ENCODE data around the gene ZNF236.
A peak's percentile ranks its signal among the peaks of the same experiment; 100 is the strongest.

Gene ZNF236

DNA sequence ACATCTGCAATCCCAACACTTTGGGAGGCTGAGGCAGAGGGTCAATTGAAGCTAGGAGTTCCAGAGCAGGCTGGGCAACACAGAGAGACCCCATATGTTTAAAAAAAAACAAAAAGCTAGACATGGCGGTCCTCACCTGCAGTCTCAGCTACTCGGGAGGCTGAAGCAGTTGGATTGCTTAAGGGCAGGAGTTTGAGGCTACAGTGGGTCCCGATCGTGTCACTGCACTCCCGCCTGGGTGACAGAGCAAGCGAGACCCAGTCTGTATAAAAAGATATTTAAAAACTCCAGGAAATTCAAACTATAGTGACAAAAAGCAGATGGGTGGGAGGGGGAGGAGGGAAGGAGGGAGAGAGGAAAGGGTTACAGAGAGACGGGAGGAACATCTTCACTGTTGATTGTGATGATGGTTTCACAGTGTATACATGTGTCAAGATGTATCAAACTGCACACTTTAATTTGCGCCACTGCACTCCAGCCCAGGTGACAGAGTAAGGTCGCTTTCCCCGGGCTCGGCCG is 942 bp upstream of the ZNF236 start:
- DNase-seq (ENCODE audit: low spot score) = no peak

DNA sequence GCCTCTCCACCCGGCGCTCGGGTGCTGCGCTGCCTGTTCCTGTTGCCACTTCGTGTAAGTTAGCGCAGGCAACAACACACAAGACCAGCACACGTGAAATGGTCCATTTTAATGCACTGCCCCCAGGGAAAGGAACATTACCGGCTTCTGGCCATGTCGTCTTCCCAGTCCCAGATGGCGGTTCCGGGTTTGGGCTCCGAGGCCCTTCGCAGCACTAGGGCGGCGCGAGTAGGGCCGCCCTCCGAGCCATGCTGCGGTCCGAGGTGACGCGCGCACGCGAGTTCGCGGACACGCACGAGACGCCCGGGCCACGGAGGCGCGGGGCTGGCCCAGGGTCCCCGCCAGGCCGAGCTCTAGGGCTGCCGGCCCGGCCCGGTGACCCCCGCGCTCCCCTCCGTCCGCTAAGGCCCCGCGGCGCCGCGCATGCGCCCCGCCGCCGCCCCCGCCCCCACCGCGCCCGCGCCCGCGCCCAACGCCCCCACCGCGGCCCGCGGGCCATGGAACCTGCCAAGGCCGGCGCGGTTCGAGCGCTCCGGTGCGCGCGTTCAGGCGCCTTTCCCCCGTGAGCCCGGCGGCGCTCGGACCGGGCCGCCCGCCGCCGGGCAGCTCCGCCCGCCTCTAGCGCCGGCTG is 367 bp upstream of the ZNF236 start:
- DNase-seq (ENCODE audit: low spot score) = peak; percentile 95

DNA sequence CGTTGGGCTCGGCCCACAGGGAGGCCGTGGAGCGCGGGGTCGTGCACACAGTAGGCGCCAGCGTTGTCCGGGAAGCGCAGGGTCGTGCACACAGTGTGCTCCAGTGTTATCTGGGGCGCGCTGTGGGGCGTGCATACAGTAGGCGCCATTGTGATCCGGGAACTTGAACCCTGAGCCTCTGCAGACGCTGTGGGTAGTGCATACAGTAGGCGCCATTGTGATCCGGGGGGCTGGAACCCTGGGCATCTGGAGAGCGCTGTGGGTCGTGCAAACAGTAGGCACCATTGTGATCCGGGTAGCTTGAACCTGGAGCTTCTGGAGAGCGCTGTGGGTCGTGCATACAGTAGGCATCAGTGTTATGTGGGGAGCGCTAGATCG is 793 bp downstream of the ZNF236 start:
- no peak for DNase-seq (ENCODE audit: low spot score)

DNA sequence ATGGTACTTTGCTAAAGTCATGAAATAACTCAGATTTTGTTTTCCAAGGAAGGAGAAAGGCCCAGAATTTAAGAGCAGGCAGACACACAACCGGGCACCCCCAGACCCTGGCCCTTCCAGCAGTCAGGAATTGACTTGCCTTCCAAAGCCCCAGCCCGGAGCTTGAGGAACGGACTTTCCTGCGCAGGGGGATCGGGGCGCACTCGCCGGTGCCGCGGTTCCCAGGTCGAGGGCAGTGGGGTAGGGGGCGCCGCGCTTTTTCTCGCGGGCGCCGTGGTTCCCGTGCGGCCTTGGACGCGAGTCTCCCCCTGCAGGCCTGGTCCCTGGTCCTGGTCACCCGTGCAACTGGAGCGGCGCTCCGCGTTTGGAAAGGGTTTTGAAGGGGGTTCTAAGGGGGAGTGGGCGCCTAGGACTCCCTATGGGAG is 1.2 kb downstream of the ZNF236 start:
- peak; percentile 60 for DNase-seq (ENCODE audit: low spot score)

DNA sequence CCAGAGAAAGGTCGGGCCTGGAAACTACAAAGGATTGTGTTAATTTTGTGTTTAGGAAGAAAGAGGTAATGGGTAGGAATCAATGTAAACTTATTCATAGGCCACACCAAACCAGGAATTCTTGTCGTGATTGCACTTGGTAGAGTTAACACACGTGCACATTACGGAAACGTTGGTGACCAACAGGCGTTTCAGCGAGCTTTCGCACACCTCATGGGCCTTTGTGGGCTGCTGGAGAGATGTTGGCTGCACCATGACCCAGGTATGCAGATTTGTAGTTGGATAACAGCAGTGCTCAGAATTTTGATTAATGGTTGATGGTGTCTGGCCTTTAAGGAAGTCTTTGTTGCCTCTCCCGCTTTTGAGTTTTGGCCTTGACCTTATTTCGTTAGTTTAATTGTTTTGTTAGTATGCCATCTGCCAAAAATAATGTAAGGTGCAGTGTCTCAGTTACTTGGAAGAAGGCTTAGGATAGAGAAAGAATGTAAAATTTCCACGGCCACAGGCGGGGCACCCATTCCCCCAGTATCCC is 1.9 kb downstream of the ZNF236 start:
- no peak for DNase-seq (ENCODE audit: low spot score)

DNA sequence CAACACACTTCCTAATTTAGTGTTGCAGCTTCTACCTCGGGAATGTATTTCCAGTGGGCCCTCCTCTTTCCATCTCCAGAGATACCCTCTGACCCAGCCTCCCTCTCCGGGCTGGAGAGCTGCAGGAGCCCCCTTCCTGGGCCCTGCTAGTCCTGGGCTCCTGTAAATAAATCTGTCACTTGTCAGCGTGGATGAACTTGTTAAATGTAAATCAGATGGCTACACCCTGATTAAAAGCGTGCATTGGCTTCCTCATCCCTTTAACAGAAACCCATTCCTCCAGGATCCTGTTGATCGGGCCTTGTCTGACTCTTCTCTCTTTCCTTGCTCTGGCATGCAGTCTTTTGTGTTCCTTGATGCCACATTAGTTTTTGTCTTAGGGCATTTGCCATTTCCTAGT is 2.4 kb downstream of the ZNF236 start:
- no peak for DNase-seq (ENCODE audit: low spot score)

DNA sequence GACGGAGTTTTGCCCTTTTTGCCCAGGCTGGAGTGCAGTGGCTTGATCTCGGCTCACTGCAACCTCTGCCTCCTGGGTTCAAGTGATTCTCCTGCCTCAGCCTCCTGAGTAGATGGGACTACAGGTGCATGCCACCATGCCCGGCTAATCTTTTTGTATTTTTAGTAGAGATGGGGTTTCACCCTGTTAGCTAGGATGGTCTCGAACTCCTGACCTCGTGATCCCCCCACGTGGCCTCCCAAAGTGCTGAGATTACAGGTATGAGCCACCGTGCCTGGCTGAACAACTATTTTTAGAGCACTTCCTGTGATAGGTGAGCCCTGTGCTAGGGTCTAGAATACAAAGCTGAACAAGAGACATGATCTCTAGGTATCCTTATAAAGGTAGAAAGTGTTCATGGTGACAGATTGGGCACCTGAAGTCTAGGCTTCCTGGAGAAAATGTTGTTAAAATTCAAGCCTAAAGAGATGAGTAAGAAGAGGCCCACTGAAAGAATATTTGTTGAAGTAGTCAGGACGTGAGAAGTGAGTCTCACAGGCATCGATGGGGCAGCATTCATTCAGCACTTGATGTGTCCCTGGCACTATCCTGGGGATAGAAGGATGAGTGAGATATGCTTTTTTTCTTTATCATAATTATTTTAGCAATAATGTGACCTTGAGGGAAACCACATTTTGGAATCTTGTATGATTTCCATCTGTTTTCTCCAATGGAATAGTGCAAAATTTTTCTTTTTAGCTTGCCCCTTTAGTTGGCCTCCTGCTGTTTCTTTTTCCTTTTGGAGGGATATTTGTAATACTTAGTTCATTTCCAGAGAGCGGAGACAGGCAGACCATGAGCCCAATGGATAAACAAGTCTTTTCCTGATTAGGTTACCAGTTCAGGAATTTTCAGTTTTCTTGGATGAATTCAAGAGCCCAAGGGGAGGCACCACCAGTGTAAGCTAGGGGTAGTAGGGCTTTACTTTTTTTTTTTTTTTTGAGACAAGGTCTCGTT is 5.1 kb downstream of the ZNF236 start:
- DNase-seq (ENCODE audit: low spot score) = no peak

DNA sequence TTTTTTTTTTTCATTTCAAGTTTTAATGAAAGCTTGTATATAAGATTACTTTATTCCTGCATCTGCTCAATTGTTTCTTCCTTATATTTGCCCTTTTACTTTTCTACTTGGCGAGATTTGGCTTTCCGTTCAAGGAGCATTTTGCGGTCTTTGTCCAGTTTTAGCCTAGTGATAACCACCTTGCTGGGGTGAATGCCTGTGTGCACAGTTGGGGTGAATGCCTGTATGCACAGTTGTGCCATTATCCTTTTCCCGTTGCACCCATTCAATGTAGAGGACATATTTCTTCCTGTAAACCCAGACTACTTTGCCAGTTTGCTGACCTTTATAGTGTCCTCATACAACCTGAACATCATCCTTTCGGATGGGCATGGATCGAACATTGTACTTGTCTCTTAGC is 12.0 kb downstream of the ZNF236 start:
- no peak for DNase-seq (ENCODE audit: low spot score)

DNA sequence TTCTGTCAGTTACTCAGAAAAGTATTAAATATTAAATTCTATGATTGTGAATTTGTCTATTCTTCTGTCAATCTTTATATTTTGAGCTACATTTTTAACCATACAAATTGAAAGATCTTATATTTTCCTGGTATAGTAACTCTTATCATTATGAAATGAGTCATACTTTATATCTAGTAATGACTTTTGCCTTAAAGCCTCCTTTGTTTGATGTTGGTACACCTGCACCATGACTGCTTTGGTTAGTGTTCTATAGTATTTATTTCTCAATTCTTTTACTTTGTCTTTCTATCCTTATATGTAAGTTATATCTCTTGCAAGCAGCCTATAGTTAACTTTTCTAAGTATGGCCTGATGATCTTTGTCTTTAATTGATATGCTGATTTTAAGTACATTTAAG is 13.0 kb downstream of the ZNF236 start:
- no peak for DNase-seq (ENCODE audit: low spot score)

DNA sequence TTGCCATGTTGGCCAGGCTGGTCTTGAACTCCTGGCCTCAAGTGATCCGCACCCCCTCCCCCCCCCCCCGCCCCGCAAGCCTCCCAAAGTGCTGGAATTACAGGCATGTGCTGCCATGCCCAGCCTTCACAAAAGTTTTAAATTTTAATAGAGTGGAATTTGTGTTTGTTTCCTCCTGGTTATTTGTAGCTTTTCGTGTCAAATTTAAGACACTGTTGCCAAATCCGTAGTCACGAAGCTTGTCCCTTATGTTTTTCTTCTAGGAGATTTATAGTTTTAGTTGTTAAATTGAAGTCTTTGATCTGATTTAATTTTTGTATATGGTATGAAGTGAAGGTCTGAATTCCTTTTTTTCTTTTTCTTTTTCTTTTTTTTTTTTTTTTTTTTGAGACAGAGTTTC is 14.7 kb downstream of the ZNF236 start:
- DNase-seq (ENCODE audit: low spot score) = no peak

DNA sequence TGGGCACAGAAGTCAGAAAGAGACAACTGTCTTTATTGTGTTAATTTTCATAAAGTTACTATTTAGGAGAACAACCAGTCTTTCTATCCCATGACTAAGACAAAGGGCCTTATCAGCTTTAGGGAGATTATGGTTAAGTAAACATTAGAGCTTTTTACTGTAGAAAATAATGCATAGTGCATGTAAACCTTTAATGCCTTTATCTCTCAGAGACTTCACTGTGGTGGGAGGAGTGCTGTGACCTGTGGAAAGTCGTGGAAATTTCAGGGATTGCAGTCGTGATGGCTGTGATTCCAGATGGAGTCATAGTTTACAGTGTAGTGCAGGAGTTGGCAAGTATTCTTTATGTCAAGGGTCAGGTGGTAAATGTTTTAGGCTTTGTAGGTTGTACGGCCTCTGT is 15.8 kb downstream of the ZNF236 start:
- no peak for DNase-seq (ENCODE audit: low spot score)

DNA sequence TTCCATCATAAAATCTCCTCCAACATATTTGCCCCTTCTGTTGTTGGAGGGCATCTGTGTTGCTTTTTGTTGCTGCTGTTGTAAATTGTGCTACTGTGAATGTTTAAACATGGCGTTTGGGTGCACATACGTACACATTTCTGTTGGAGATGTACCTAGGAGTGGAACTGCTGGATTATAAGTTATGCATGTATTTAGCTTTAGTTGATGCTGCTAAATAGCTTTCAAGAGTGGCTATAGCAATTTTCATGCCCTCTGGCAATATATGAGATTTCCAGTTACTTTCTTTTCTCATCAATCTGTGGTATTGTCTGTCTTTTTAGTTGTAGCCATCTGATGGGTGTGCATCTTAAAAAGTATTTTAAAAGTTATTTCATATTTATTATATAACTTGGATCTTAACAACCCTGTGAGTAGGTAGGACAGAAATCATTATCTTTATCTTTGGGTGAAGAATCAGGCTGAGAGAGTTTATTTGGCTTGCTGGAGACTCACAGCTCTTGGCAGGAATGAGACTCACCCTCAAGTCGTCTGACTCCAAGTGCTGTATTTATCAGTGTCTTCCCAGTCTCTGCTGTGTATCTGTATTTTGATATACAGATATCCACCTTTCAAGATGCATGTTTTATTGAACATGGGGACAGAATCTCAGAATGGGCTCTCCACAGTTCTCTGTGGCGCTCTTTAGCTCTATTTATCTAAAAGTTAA is 16.9 kb downstream of the ZNF236 start:
- no peak for DNase-seq (ENCODE audit: low spot score)

DNA sequence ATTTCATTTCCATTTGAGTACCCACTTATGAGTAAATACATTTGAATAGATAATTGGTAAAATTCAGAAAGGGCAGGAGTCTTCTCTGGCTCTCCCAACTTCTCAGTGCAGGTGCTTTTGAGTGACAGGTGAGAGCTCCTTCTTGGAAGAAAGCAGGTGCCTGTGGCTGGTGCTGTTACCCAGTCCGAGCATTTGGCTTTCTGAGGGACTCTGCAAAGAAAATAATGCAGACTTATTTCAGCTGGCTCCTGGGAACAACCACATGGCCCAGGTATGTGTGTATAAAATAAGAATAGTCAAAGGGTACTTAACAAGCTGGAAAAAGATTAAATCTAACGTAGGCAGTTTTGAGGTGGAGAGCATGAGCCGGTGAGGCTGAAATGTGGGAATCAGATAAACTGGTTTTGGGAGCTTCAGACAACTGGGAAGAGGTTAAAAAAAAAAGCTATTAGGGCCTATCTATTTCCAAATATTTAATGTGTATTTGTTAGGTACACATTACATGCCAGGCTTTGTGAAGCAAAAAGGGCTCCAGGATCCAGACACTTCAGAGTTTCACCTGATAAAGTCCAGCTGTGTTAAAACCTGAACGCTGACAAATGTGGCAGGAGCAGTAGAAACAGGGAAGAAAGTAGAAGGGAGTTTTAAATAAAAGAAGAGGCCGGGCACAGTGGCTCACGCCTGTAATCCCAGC is 20.6 kb downstream of the ZNF236 start:
- DNase-seq (ENCODE audit: low spot score) = no peak

DNA sequence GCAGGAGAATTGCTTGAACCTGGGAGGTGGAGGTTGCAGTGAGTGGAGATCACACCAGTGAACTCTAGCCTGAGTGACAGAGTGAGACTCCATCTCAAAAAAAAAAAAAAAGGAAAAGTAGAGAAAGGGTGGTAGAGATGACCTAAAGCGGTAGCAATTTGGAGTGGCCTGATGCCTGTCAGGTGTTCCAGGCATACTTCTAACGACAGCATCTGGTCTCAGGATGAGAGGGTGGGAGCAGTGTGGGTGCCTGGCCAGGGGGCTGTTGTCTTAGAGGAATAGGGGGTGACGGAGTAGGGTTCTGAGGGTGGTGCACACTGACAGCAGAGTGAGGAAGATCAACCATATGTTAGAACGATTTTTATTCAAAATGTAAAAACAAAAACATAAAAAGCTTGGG is 21.8 kb downstream of the ZNF236 start:
- no peak for DNase-seq (ENCODE audit: low spot score)

DNA sequence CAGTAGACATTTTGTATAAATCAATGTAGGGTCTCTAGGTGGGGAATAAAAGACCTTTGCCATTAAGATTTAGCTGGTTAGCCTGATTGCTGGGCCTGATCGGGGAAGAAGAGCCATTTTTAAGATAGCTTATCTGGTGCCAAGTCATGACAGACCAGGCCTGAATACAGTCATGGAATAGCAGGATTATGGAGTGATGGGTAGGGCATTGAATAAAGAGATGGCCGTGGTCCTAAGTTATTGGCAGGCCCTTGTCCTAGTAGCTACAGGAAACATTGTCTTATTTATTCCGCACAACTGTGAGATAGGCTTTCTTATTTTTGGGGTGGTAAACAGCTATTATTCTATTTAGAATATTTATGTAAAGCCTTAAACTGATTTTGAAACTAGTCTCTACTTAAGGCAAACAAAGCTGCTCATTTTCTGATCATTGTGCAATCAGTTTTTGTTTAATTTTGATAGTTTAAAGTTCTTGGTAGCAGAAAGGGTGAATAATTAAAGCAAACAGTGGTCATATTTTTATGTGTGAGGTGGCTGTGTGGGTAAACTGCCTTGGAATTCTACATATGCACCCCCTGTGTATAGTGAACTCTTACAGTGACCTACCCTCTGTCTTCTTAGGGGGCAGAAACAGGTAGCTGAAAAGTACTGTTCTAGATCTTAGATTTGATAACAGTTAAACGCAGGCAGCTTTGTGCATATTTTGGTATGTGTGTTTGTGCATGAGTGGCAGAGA is 22.6 kb downstream of the ZNF236 start:
- DNase-seq (ENCODE audit: low spot score) = no peak

DNA sequence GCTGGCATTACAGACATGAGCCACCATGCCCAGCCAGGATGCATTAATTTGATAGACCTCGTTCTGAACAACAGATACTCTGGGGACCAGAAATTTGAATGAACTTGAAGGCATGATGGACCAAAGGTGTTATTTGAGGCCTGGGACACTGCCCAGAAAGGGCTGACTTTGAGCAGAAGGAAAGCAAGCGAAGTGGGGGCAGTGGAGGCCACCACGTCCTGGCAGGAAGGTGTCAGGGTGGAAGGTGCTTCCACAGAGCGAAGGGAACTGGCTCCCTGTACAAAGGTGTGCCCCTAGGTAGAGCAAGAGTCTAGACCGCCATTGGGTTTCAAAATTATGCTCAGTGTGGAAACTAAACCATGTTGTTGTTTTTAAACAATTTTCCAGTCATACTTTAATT is 23.9 kb downstream of the ZNF236 start:
- no peak for DNase-seq (ENCODE audit: low spot score)

DNA sequence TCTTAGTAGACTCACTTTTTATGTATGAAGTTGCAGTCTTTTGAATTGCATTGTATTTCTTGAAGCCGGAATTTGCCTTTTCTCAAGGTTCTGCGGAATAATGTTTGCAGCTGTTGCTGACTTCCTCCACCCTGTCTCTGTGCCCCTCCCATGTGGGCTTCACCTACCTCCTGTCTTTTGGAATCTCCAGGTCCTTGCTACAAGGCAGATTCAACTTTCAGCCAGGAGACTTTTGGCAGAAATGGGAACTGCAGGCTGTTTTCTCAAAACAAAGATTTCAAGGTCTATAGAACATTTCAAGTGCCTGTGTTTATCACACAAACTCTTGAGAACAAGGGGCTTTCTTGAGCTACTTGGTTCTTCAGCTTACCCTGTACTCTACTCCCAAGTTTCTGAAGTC is 25.6 kb downstream of the ZNF236 start:
- DNase-seq (ENCODE audit: low spot score) = no peak

DNA sequence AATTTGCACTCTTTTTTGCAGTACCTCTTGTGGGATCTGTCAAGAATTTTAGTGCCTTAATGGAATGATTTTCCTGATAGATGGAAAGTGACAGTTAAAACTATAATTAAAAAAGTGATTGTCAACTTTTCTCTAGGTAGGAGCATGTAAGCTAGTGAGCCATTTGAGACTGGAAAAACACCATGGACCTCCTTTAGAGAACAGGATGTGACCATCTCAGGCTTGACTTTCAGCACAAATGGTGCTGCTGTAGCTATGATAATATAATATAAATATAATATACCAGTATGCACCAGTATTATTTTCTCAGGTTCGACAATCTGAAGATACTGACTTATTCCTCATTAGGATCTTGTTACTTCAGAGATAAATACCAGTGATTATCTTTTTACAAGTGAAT is 27.8 kb downstream of the ZNF236 start:
- no peak for DNase-seq (ENCODE audit: low spot score)

DNA sequence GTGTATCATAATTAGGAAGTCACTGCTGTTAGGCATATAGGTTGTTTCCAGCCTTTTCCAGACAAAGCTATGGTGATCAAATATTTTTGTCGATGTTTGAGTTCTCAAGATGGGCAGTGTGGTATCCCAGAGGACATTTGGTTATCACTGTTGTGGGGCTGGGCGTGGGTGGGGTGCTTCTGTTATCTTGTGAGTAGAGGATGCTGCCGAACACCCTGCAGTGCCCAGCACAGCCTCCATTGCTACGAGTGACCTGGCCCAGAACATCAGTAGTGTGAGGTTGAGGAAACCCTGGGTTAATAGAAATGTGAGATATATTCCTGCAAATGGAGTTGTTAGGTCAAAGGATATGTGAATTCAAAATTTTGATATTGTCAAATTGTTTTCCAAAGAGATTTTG is 33.2 kb downstream of the ZNF236 start:
- no peak for DNase-seq (ENCODE audit: low spot score)

DNA sequence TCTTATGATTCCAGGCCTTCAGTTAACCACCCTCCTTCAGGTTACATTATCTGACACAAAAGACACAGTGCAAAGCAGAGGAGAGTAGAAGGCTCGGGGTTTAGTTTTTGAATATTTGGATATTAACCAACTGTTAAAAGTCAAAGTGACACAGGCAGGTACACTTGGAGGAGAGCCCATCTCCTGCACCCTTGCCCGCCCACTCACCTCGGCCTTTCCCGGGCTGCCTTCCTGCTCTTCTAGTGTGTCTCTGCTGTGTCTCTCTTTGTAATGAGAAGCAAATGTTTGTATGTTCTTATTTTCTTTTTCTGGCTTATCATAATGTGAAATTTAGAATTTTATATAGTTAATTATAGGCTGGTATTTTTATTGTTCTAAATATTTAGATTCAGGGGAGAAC is 35.1 kb downstream of the ZNF236 start:
- DNase-seq (ENCODE audit: low spot score) = no peak
